Retina (tissue), 1 donor: Measurements from ENCODE around the gene MSANTD2.
A peak's percentile ranks its signal among the peaks of the same experiment; 100 is the strongest.
"Not testable (repeated sequence)": the region's sequence is repeated elsewhere in the genome, so short reads cannot be mapped to it uniquely, and the experiment has no call there.

Experiments
- DNase-seq: peaks from one replicate; pipeline ENCODE4 v3.0.0-alpha.2; 2016

MSANTD2 gene

GRCh38 chr11:124814739-124815138 lies 14.5 kb upstream of the MSANTD2 start:
- DNase-seq: no peak

- DNase-seq: no peak
These were observed 12.7 kb upstream of the MSANTD2 start for GRCh38 chr11:124812876-124813275.

GRCh38 chr11:124811399-124812125 lies 11.4 kb upstream of the MSANTD2 start:
- no peak for DNase-seq

GRCh38 chr11:124807660-124808270 lies 7.6 kb upstream of the MSANTD2 start:
- DNase-seq: no peak

- DNase-seq: no peak
These were observed 7.0 kb upstream of the MSANTD2 start for GRCh38 chr11:124807201-124807600.

GRCh38 chr11:124804884-124805283 lies 4.7 kb upstream of the MSANTD2 start:
- no peak for DNase-seq

GRCh38 chr11:124801636-124802312 lies 1.6 kb upstream of the MSANTD2 start:
- DNase-seq: no peak

- no peak for DNase-seq
These were observed 808 bp upstream of the MSANTD2 start for GRCh38 chr11:124801014-124801413.

GRCh38 chr11:124799348-124800225 lies 619 bp downstream of the MSANTD2 start:
- DNase-seq: peak; percentile 79

- DNase-seq: no peak
These were observed 1.2 kb downstream of the MSANTD2 start for GRCh38 chr11:124798991-124799347.

- DNase-seq: no peak
These were observed 3.9 kb downstream of the MSANTD2 start for GRCh38 chr11:124796312-124796711.

- peak; percentile 3 for DNase-seq
These were observed 6.5 kb downstream of the MSANTD2 start for GRCh38 chr11:124793466-124794278.

GRCh38 chr11:124791626-124792341 lies 8.4 kb downstream of the MSANTD2 start:
- no peak for DNase-seq

- DNase-seq: no peak
These were observed 11.7 kb downstream of the MSANTD2 start for GRCh38 chr11:124788521-124788920.

GRCh38 chr11:124784051-124784450 lies 16.2 kb downstream of the MSANTD2 start:
- no peak for DNase-seq

GRCh38 chr11:124783002-124783401 lies 17.2 kb downstream of the MSANTD2 start:
- no peak for DNase-seq

GRCh38 chr11:124779568-124779967 lies 20.6 kb downstream of the MSANTD2 start:
- no peak for DNase-seq

GRCh38 chr11:124778281-124778680 lies 21.9 kb downstream of the MSANTD2 start:
- no peak for DNase-seq

GRCh38 chr11:124776865-124777645 lies 23.2 kb downstream of the MSANTD2 start:
- DNase-seq: no peak

- not testable (repeated sequence) for DNase-seq
These were observed 29.2 kb downstream of the MSANTD2 start for GRCh38 chr11:124770959-124771358.
